Right lobe of liver (tissue), 4 donors: Measurements from ENCODE around the gene SYNGAP1.

ENCODE experiments used
- CTCF ChIP-seq, 4 donors: fragments of 200-600 bp in 3 of 4; fragments of 450-650 bp in 1 of 4; IDR thresholded peaks; one replicate each; pipeline versions ENCODE4 v1.5.1 to v1.8.0; 2016 to 2022; ENCODE audit warnings: antibody characterized with exemption in 4 of 4, mild to moderate bottlenecking in 2 of 4
- POLR2A ChIP-seq: fragments of 450-650 bp; IDR thresholded peaks from one replicate; pipeline ENCODE4 v1.6.1; 2017; ENCODE audit warnings: antibody characterized with exemption, mild to moderate bottlenecking
- donor health status: DM: no; HTN: no; CAD: no.
- donor health status: DM: no; HTN: no; CAD: no.
- donor health status: DM: no; HTN: yes; CAD: no.

GRCh38 chr6:33433001-33433543 is 13.2 kb downstream of the SYNGAP1 start:
- TF ChIP-seq POLR2A (no peak), CTCF (IDR thresholded peaks at IDR 0.05) (no peak)
